B cell (primary cell): ENCODE data around the gene ITGB6. TPM values are rescaled to one million over a fixed set of nuclear protein-coding genes. Genes with fewer than 3 reads are reported as not detected.

Experiments
- ATAC-seq: fragments of 200-7000 bp; cut with Tn5 transposase; one replicate; pipeline ENCODE4 v1.10.0; 2021; ENCODE audit warnings: low read depth, mild to moderate bottlenecking, moderate number of reproducible peaks, moderate library complexity
- CTCF ChIA-PET: fragments of 350-600 bp; sonication (Branson Sonifier 250); formaldehyde crosslinking; loops from one replicate; lab custom pipeline; 2021; ENCODE audit warnings: antibody characterized with exemption, inconsistent platforms; lab: Charles Lee
- POLR2A ChIA-PET: fragments of 350-600 bp; sonication (Branson Sonifier 250); formaldehyde crosslinking; loops from one replicate; lab custom pipeline; 2021; ENCODE audit warnings: antibody characterized with exemption; lab: Charles Lee
- DNase-seq: peaks from one replicate; pipeline ENCODE4 v3.0.0; 2013
- H2AFZ ChIP-seq: 2 replicates; pipeline ENCODE4 v1.6.1; 2012; ENCODE audit warnings: mild to moderate bottlenecking, low read depth, low read length; ENCODE audit not compliant: insufficient read depth, poor library complexity, severe bottlenecking
- H3K27ac ChIP-seq, 2 donors: 1 replicate in 1 of 2; 2 replicates in 1 of 2; pipeline ENCODE4 v1.5.1; 2012 to 2013; ENCODE audit warnings: low read length in 2 of 2, mild to moderate bottlenecking in 2 of 2, moderate library complexity in 1 of 2
- H3K27me3 ChIP-seq, 4 experiments: fragments of 200-600 bp in 1 of 4; sonication (generic) in 1 of 4; replicated peaks in 1 of 4; 1 replicate in 2 of 4; 2 replicates in 2 of 4; pipeline versions ENCODE4 v1.6.1 to v1.7.0; 2013 to 2016; ENCODE audit warnings: low read length in 3 of 4, mild to moderate bottlenecking in 2 of 4, mixed read lengths in 1 of 4, moderate library complexity in 1 of 4; ENCODE audit not compliant: insufficient read depth in 4 of 4, control insufficient read depth in 3 of 4; ENCODE audit errors: control extremely low read depth in 1 of 4
- H3K36me3 ChIP-seq, 2 experiments: replicated peaks in 1 of 2; 1 replicate in 1 of 2; 2 replicates in 1 of 2; pipeline versions ENCODE4 v1.6.1 to v1.7.1; 2013; ENCODE audit warnings: low read length in 1 of 2; ENCODE audit not compliant: insufficient read depth in 2 of 2, control insufficient read depth in 1 of 2; ENCODE audit errors: control extremely low read depth in 1 of 2, extremely low read depth in 1 of 2
- H3K4me1 ChIP-seq, 2 donors: fragments of 200-600 bp in 1 of 2; sonication (generic) in 1 of 2; 1 replicate in 1 of 2; 2 replicates in 1 of 2; pipeline versions ENCODE4 v1.5.1 to v1.6.1; 2013 to 2017; ENCODE audit warnings: low read length in 2 of 2; ENCODE audit not compliant: control insufficient read depth in 2 of 2, insufficient read depth in 2 of 2
- H3K4me2 ChIP-seq: replicated peaks from 2 replicates; pipeline ENCODE3; 2012; ENCODE audit warnings: mild to moderate bottlenecking, low read depth, low read length; ENCODE audit not compliant: poor library complexity, severe bottlenecking
- H3K4me3 ChIP-seq, 5 experiments: fragments of 200-600 bp in 1 of 5; sonication (generic) in 1 of 5; 1 replicate in 3 of 5; 2 replicates in 2 of 5; pipeline versions ENCODE4 v1.5.1 to v1.7.0; 2011 to 2016; ENCODE audit warnings: low read length in 4 of 5, mild to moderate bottlenecking in 4 of 5, low read depth in 2 of 5, control low read depth in 1 of 5, moderate library complexity in 1 of 5; ENCODE audit not compliant: insufficient read depth in 1 of 5; ENCODE audit errors: control extremely low read depth in 1 of 5, extremely low read depth in 1 of 5
- H3K79me2 ChIP-seq: fragments of 200-600 bp; sonication (generic); one replicate; pipeline ENCODE4 v1.6.0; 2016; ENCODE audit warnings: low read length; ENCODE audit not compliant: control insufficient read depth, insufficient read depth
- H3K9ac ChIP-seq: fragments of 200-600 bp; sonication (generic); 2 replicates; pipeline ENCODE4 v1.6.1; 2017; ENCODE audit warnings: mild to moderate bottlenecking, low read length, moderate library complexity
- H3K9me3 ChIP-seq, 3 donors: one replicate each; pipeline versions ENCODE4 v1.6.1 to v1.7.1; 2013; ENCODE audit warnings: low read length in 2 of 3; ENCODE audit not compliant: control insufficient read depth in 2 of 3, insufficient read depth in 1 of 3; ENCODE audit errors: control extremely low read depth in 1 of 3
- H4K20me1 ChIP-seq: 2 replicates; pipeline ENCODE4 v1.6.0; 2012; ENCODE audit warnings: mild to moderate bottlenecking, low read length; ENCODE audit not compliant: insufficient read depth, control insufficient read depth, poor library complexity, severe bottlenecking
- H3K27ac Mint-ChIP-seq: one replicate; pipeline ENCODE4 v1.8.0; 2021; ENCODE audit warnings: mixed read lengths
- H3K27me3 Mint-ChIP-seq: one replicate; pipeline ENCODE4 v1.8.0; 2021; ENCODE audit warnings: mixed read lengths
- H3K4me1 Mint-ChIP-seq: one replicate; pipeline ENCODE4 v1.8.0; 2021; ENCODE audit warnings: mixed read lengths
- H3K4me3 Mint-ChIP-seq: one replicate; pipeline ENCODE4 v1.8.0; 2021; ENCODE audit warnings: mixed read lengths
- H3K9me3 Mint-ChIP-seq: one replicate; pipeline ENCODE4 v1.8.0; 2022; ENCODE audit warnings: mixed read lengths; ENCODE audit not compliant: insufficient read depth
- EZH2 ChIP-seq: IDR thresholded peaks from 2 replicates; pipeline ENCODE4 v1.6.1; 2012; ENCODE audit warnings: borderline replicate concordance, low read depth, mild to moderate bottlenecking, moderate library complexity, low read length; ENCODE audit not compliant: insufficient read depth, poor library complexity, severe bottlenecking
- WGBS: methylation state at CpG from one replicate; pipeline ENCODE4 v1.1.5; 2013; ENCODE audit warnings: missing lambda C conversion rate; ENCODE audit not compliant: insufficient coverage; 5-methylcytosine and 5-hydroxymethylcytosine counted together
- intact Hi-C: fragments of 100-400 bp; cut with micrococcal nuclease; formaldehyde crosslinking; loops from one replicate; pipeline ENCODE4 v1.10.0; 2022
- polyA plus RNA-seq: library from polyadenylated mRNA; depleted of rRNA; stranded (reverse); fragments of >200 nt; gene quantifications from 2 replicates; pipeline ENCODE4 v1.2.3, GENCODE V29; 2012
- total RNA-seq, 2 donors: library from RNA; stranded (reverse); fragments of 120-200 nt in 1 of 2; gene quantifications; 1 replicate in 1 of 2; 2 replicates in 1 of 2; pipeline versions ENCODE4 v1.2.3 to v1.2.4, GENCODE V29; 2013 to 2022
- TF ChIP-seq, protein P1 (sequence below): fragments of 200-600 bp; IDR thresholded peaks from one replicate; pipeline ENCODE4 v1.8.0; 2022; ENCODE audit warnings: antibody characterized with exemption, mild to moderate bottlenecking

ITGB6 gene
- total and polyA plus RNA-seq, 2 donors (not counting 1 experiment from before 2014, with no cell fraction given), result not detected

DNA sequence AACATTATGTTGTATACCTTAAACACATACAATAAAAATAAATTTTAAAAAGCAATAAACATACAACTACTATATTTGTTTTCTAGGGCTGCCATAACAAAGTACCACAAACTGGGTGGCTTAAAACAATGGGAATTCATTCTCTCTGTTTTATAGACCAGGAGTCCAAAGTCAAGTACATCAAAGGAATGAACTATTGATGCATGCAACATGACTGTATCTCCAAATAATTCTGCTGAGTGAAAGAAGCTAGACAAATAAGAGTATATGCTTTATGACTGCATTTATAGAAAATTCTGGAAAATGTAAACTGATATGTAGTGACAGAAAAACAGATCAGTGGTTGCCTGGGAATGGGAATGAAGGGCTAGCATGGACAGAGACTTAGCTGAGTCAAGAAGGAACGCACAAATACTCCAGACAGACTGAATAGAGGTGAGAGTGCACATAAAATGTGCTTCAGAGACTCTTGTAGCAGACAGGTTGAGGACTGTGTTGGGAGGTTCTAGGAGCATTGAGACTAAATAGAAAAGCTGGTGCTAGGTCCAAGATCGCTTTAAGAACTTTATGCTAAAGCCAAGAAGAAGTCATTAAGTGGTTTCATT is 126.7 kb downstream of the ITGB6 start:
- CTCF ChIA-PET, result no interaction called here
- Histone ChIP-seq H3K4me1 (no peaks in the 10 kb centered on the region), H3K36me3 (no peaks in the 10 kb centered on the region), H3K9me3 (no peaks in the 10 kb centered on the region), H3K4me3 (no peak overlapping the region), H3K27ac (no peak overlapping the region), H3K9ac (no peak overlapping the region), H3K27me3 (no peaks in the 10 kb centered on the region), H3K79me2 (no peaks in the 10 kb centered on the region), H4K20me1 (no peaks in the 10 kb centered on the region), H3K4me2 (no peak overlapping the region), H2AFZ (no peak overlapping the region)
- peaks cover 3% of the 10 kb centered on the region for H3K27me3 Mint-ChIP-seq
- WGBS, result 83% methylated on average over 2 of the region's 2 CpGs
- intact Hi-C loops, result no loop called here
- TF ChIP-seq EZH2, result no peak
- TF ChIP-seq, protein P1, sequence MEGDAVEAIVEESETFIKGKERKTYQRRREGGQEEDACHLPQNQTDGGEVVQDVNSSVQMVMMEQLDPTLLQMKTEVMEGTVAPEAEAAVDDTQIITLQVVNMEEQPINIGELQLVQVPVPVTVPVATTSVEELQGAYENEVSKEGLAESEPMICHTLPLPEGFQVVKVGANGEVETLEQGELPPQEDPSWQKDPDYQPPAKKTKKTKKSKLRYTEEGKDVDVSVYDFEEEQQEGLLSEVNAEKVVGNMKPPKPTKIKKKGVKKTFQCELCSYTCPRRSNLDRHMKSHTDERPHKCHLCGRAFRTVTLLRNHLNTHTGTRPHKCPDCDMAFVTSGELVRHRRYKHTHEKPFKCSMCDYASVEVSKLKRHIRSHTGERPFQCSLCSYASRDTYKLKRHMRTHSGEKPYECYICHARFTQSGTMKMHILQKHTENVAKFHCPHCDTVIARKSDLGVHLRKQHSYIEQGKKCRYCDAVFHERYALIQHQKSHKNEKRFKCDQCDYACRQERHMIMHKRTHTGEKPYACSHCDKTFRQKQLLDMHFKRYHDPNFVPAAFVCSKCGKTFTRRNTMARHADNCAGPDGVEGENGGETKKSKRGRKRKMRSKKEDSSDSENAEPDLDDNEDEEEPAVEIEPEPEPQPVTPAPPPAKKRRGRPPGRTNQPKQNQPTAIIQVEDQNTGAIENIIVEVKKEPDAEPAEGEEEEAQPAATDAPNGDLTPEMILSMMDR, result no peak
- POLR2A ChIA-PET, result no interaction called here
- DNase-seq, result no peak
- no peaks in the 10 kb centered on the region for H3K4me1 Mint-ChIP-seq
- no peak overlapping the region for H3K4me3 Mint-ChIP-seq
- no peak for ATAC-seq
- peaks cover 2% of the 10 kb centered on the region for H3K9me3 Mint-ChIP-seq
- H3K27ac Mint-ChIP-seq, result no peak overlapping the region

DNA sequence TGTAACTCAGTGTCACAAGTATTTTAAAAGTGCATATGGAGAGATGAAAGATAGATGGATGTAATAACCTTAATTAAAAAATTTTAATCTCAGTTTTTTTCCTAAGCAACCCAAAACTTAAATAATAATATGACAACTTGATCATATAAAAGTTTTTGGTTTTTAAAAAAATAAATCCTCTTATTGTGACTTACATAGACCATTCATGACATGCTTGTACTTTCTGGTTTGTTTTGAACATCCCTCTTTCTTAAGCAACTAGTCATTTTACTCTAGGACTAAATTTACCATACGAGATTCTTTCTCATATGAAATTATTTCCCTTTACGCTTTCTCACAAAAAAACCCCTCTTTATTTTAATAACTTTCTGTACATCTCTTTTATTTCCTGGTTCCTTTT is 131.2 kb downstream of the ITGB6 start:
- no CpG with 5 or more reads among the region's 2 CpGs for WGBS
- Histone ChIP-seq H3K27ac (no peak overlapping the region), H4K20me1 (no peaks in the 10 kb centered on the region), H3K4me3 (no peak overlapping the region), H2AFZ (no peak overlapping the region), H3K9me3 (no peaks in the 10 kb centered on the region), H3K4me1 (no peaks in the 10 kb centered on the region), H3K36me3 (no peaks in the 10 kb centered on the region), H3K4me2 (no peak overlapping the region), H3K27me3 (no peaks in the 10 kb centered on the region), H3K79me2 (no peaks in the 10 kb centered on the region), H3K9ac (no peak overlapping the region)
- Mint-ChIP-seq H3K4me3 (no peak overlapping the region), H3K27ac (no peak overlapping the region), H3K4me1 (no peaks in the 10 kb centered on the region), H3K27me3 (peaks cover 15% of the 10 kb centered on the region), H3K9me3 (peaks cover 2% of the 10 kb centered on the region)
- intact Hi-C loops, result no loop called here
- DNase-seq (no peak), ATAC-seq (no peak)
- TF ChIP-seq, protein P1, result no peak
- ChIA-PET CTCF (no interaction called here), POLR2A (no interaction called here)
